ENCODE results near the gene RHBG.
"Not testable (repeated sequence)": the region's sequence is repeated elsewhere in the genome, so short reads cannot be mapped to it uniquely, and the experiment has no call there.

RHBG gene

DNA sequence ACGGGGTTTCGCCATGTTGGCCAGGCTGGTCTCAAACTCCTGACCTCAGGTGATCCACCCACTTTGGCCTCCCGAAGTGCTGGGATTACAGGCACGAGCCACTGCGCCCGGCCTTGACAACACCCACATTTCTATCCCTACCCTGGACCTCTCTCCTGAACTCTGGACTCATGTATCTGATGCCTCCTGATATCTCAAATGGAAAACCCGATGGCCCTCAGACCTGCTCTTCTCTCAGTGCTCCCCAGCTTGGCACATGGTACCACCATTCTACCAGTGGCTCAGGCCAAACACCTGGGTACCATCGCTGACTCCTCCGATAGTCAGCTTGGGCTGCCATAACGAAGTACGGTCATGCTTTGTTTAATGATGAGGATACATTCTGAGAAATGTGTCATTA is 8.5 kb upstream of the RHBG start:
- DNase-seq, result no peak

DNA sequence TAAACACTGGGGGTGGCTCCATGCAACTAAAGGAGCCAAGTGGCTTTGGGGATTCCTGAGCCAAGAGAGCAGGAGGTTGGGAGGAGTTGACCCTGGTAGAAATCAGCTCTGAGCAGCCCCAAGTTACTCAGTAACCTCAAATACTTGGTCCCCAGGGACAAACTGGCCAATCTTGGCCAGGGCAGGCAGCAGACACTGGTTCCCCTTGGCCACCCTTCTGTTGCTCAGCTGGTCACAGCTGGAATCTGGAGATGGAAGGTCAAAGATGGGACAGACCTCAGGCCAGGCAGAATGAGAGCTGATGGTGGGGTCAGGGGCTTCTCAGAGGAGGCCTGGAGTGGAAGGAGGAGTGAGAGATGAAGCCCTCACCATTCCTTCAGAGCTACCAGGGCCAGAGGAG is 3.3 kb upstream of the RHBG start:
- DNase-seq, result no peak

DNA sequence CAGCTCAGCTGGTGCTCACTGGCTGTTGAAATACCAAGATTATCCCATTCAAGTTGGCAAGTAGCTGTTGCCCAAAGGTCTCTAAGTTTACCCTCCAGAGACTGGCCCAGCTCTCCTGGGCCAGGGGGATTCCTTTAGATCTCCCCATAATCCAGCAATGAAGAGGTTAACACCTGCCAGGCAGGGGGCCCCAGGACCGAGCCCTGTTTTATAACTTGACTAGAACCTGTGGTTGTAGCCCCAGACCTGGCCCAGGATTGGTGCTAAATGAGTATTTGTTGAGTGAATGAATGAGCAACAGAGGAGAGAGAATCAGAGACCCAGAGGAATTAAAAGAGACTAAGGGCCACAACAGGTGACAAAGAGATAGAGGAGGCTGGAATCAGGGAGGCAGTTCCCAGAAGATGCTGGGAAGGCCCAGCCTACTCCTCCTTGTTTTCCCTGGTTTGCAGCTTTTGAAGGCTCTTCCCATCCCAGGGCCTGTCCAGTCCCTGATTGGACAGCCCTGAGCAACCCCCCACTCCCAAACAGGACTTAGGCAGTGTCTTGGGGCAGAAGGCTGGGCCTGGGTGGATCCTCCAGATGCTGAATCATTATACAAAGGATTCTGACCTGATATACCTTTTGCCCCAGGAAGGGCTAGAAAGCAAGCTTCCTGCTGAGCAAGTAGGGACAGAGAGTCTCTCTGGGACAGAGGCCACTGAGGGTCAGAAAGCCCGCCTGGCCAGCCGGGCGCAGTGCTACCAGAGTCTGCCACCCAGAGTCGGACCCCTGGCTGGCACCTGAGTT is 2.4 kb upstream of the RHBG start:
- DNase-seq, result no peak

DNA sequence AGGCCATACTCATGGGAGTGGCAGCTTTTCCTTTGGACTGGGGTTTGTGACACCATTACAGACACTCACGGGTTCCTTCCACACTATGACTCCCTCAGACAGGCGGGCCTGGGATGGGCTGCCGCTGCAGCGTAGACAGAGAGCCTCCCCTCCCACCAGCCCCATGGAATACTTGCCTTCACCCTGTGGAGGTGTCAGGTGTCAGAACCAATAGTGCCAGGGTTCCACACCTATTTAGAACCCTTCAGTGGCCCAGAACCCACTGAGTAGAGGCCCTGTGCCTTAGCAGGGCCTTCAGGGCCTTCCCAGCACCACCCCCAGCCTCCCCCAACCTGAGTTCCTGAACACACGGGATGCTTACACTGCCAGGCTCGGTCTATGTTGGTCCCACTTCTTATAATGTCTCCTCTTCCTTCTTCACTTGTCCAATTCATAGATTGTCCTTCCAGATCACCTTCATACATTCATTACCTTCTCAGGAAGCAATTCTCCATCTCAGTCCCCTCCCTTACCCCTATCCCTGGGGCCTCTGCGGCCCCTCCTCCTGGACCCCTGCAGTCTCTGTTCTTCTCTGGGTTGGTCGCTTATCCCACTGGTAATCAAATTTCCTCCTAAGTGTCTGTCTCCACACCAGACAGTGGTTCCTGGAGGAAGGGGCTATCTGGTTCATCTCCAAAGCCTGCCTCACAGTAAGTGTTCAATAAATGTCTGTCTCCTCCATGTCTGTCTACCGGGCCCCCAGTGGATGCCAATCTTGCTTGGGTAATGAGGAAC is 1.4 kb upstream of the RHBG start:
- DNase-seq, result no peak

DNA sequence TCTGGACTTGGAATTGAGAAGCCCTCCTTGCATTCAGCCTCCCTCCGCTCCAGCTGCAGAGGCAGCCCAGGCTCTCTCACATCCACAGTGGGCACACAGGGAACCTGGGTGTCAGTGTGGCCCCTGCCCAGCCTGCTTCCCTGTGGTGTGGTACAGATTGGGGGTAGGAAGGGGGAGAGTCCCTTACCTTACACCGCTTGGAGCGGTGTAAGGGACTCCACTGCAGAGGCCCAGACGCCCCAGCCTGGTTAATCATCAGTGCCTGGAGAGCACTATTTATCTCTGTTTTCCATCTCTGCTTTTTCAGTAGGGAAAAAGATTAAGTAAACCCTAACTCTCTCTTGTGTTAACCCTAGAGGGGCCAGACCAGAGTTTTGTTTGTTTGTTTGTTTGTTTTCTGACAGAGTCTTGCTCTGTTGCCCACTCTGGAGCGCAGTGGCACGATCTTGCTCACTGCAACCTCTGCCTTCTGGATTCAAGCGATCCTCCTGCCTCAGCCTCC is 803 bp upstream of the RHBG start:
- no peak for DNase-seq

DNA sequence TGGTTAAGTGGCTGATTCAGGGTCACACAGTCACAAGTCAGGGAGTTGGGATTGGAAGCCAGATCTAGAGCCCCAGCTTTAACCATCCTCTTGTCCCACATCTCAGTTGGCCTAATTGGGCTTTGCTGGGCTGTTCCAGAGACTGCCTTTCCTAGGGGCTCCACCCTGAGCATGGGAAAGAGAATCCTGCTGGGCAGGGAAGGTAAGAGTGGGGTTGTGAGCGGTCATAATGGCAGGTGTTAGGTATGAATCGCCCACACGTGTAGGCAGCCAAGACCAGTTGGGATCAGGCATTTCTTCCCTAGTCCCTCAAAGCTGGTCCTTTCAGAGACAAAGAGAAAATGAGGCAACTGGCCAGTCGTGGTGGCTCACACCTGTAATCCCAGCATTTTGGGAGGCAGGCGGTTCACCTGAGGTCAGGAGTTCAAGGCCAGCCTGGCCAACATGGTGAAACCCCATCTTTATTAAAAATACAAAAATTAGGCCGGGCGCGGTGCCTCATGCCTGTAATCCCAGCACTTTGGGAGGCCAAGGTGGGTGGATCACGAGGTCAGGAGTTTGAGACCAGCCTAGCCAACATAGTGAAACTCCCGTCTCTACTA is 775 bp downstream of the RHBG start:
- not testable (repeated sequence) for DNase-seq

DNA sequence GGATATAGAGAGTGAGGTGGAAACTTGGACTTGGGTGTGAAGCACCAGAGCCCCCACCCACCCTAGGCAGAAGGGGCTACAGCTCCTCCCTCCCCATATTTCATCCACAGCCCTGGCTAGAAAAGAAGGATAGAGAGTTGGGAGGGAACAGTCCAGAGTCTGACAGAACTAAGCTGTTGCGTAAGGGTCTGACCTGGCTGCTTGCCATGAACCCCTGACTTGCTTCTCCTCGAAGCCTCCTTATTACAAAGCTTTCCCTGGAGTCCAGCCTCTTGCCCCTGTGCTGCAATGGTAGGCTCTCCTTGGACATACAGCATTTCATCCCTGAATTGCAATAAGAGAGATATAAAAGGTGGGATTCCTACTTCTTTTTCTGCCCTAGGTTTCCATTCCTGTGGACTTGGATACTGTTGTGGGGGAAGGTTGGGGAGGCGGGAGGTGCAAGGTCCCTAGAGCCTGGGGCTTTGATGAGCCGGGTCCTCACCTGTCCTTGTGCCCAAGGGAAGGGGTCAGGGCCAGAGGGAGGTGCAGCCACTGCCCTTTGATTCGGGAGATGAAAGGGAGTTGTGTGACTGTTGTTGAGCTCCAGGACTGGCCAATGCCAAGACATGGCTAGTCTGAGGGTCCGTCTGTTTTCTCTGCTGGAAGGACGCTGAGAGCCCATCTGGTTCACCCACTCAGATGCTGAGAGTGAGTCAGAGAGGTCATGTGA is 2.7 kb downstream of the RHBG start:
- no peak for DNase-seq

DNA sequence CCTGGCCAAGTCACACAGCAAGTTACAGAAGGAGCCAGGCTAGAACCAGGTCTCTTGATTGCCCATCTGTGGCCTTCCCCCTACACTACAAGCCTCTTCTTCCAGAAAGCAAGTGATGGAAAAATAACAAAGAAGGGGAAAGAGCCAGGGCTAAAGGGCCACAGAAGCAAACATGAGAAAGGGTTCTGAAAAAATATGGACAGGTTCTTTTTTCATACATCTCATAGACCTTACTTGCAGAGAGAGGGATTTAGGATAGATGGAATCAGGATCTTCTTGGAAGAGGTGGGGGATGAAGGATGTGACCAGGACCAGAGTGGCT is 3.2 kb downstream of the RHBG start:
- no peak for DNase-seq

DNA sequence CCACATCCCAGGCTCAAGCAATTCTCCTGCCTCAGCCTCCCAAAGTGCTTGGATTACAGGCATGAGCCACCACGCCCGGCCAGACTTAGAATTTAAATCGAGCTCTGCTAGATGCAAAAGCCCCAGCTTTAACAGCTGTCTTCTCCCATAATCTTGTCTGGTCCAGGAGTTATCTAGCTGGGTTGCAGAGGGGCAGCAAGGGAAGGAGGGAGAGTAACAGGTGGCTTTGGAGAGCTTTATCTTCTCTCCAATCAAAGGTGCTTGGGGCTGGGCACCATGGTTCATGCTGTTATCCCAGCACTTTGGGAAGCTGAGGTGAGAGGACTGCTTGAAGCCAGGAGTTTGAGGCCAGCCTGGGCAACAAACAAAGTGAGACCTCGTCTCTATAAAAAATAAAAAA is 3.9 kb downstream of the RHBG start:
- DNase-seq, result no peak

DNA sequence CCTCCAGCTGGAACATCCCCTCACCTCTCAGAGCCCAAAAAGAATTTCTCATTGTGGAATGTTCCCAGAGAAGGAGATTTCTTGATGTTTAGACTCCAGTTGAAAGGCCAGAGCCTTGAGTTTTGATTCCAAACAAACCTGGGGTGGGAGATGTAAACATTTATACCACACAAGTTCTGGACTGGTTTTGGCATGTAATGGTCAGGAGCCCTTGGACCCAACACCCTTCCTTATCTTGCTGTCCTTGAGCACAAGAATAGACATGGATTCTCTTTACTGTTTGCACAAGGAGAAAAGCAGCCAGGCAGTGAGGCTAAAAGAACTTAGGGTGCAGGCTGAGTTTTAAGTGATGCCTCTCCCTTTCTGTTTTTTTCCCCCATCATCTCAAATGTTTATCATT is 4.5 kb downstream of the RHBG start:
- DNase-seq, result no peak

DNA sequence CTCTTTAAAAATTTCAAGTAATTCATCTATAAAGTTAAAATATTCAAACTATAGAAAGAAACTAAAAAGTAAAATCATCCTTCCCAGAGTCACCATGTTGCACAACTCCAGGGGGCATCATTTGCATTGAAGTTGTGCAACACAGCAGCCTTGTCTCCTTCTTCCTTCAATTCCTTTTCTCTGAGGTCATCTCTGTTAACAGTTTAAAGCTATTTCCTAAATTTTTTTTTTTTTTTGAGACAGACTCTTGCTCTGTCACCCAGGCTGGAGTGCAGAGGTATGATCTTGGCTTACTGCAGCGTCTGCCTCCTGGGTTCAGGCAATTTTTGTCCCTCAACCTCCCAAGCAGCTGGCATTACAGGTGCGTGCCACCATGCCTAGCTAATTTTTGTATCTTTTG is 7.1 kb downstream of the RHBG start:
- DNase-seq, result no peak

DNA sequence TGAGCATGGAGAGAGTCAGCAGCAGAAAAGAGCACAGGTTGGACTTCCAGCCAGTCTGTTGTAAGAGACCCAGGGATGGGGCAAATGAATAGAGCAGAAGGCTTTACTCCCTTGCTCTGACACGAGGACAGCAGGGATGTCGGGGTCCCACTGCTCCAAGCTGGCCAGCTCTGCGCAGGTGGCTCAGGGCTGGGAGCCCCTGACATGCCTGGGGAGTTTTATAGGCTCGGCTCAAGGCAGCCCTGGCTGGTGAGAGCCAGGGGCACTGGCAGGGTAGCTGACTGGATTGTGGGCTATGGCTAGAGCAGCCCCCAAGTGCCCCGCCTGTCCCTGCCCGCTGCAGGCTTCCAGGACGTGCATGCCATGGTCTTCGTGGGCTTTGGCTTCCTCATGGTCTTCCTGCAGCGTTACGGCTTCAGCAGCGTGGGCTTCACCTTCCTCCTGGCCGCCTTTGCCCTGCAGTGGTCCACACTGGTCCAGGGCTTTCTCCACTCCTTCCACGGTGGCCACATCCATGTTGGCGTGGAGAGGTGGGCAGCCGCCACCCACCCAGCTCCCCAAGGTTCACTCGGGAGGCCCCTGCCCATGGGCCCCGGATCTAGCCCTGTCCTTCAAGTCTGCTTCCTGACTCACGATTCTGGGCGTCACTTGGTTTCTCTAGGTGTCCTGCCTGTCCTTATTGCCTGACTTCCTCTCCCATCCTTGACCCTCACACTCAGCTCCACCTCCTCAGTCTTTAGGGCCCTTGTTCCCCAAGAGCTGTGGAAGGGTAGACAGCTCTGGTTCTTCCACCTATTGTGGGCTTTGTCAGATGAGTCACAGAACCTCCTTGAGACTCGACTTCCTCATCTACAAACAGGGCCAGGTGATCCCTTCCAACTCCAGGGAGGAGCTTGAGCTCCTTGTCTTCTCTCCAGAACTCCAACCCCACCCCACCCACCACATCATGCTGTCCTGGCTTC is 8.2 kb downstream of the RHBG start:
- no peak for DNase-seq

DNA sequence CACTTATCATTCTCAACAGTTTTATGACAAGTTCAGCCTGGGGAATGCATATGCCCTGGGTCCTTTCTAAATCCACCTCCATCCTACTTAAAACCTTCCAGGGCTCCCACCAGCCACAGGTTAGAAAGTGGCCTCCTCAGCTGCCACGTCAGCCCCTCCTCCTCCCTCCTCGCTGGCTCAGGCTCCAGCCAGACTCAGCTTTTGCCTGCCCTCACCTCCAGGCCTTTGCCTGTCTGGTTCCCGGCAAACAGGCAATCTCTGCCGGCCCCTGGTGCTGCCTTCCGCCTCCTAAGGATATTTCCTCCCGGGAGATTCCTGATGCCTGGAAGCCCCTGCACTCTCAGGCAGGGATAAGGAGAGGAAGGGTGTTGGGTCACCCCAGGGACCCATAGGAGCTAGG is 9.5 kb downstream of the RHBG start:
- no peak for DNase-seq

DNA sequence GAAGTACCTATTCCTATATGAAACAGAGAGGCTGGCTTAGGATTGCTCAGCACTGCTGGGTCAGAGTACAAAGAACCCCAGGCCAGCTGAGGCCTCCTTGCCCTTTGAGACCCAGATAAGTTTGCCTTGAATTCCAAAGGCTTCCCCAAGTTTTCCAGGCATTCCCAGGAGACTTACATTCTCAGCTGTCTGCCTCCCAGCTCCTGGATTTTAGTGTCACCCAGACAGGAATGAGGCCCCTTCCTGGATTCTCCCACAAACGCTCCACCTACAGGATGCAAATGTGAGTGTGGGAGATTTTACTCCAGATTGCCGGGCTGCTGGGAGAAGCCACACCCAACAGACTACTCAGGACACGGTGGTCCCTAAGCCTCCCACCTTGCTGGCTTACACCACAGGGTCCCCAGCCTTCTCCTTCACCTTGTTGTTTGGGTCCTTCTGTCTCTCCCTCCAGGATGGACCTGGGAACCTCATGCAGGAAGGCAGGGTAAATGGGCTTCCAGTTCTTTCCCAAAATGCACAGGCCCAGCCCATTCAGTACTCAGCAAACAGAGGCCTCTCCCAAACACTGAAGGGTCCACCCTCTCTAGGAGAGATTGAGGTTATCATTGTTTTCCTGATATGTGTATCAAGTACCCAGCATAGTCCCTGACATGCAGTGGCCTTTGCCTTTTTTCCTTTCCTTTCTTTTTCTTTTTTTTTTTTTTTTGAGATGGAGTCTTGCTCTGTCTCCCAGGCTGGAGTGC is 10.6 kb downstream of the RHBG start:
- DNase-seq, result peak; percentile 44

DNA sequence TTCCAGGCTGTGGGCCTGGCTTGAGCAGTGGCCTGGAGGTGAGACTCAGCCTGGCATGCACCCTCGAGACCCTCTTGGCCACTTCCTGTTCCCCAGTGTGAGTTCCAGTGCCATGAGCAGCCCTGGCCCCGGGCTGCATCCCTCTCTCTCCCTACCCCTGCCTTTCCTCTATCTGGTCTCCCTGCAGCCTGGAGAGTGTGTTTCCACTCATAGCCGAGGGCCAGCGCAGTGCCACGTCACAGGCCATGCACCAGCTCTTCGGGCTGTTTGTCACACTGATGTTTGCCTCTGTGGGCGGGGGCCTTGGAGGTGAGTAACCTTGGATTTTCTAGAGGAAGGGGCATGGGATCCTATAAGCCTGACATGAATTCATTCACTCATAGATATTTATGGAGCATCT is 13.6 kb downstream of the RHBG start:
- no peak for DNase-seq

DNA sequence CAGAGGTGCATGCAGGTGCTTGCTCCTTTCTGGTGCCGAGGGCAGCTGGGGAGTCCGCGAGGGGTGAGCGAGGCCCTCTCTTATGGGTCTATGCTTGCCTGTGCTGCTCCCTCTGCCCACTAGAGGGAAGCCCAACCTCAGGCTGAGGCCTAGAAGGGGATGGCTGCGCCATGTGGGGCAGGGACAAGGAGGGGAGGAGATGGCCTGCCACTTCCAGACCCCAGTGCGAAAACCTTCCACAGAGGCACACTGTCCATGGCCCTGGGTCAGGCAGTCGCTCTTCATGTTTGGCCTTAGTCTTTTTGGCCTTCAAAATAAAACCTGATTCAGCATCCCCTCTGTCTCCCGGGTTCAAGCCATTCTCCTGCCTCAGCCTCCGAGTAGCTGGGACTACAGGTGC is 14.0 kb downstream of the RHBG start:
- peak; percentile 87 for DNase-seq

DNA sequence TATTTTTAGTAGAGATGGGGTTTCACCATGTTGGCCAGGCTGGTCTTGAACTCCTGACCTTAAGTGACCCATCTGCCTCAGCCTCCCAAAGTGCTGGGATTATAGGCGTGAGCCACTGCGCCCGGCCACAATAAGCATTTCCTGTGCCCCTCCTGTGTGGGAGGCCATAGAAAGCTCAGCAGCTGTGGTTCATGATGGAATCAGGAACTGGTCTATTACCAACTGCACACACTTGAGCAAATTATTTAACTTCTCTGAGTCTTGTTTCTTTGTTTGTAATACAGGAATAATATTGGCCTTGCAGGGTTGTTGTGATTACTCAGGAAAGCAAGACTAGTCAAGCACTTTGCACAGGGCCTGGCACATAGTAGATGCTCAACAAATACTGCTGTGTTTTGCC is 15.0 kb downstream of the RHBG start:
- DNase-seq, result no peak

DNA sequence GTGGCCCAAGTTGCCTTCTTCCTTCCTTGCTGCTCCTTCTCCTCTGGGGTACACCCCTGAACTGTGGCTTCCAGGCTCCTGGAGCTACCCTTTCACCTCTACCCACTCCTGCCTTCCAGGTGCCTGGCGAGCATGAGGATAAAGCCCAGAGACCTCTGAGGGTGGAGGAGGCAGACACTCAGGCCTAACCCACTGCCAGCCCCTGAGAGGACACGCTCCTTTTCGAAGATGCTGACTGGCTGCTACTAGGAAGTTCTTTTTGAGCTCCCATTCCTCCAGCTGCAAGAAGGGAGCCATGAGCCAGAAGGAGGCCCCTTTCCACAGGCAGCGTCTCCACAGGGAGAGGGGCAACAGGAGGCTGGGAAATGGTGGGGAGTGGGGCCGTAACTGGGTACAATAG is 15.6 kb downstream of the RHBG start:
- no peak for DNase-seq

DNA sequence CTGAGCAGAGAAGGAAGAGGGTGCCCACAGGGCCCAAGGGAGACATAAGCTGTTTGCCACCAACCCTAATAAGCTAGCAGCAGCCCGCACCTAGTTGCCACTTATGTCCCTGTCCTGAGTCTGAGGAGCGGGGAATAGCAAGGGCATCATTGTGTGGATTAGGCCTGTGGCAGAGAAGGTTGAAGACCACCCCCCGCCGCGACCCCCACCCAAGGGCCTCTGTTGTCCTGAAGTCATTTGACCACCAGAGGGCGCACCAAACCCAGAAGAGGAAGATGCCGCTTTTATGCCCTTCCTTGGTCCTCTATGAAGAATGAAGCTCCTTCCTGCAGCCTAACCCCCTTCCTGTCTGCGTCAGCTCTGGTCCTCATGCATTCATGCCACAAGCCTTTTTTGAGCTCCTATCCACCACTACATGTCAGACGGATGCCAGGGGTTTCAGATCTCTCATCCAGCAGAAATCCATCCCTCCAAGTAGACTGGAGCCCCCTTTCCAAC is 16.6 kb downstream of the RHBG start:
- DNase-seq, result peak; percentile 90

DNA sequence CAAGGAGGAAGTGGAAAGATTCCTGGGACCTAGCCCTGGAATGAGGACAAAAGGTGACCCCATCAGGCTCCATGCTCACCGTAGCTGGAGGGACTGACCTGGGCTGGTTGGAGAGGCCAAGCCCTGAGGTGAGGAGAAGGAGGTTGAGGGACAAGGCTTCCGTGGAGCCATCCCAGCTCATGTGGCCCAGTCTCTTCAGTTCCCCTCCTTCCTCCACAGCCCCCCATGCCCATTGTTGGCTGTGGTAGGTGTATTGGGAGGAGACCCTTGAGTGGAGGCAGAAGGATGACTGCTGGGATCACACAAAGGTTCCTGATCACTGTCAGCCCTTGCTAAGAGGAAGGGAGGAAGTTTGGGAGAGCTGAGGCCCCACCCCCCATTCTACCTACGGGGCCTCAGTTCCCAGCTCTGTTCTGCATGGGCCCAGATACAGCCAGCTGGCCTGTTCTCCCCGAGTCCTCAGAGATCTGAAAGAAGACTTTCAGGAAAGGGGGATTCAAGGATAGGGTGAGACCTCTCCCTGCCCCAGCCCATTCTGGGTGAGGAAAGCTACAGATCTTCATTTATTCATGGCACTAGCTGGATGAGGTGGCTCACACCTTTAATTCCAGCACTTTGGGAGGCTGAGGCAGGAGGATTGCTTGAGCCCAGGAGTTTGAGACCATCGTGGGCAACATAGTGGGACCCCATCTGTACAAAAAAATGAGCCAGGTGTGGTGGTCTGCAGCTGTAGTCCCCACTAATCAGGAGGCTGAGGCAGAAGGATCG is 17.3 kb downstream of the RHBG start:
- DNase-seq, result no peak
